RWPE1 (cell line): ENCODE data around the gene CIB2.
A peak's percentile ranks its signal among the peaks of the same experiment; 100 is the strongest.

Experiments
- CTCF ChIA-PET: fragments of 350-600 bp; sonication (Branson Sonifier 250); formaldehyde crosslinking; extraction: SDS; loops from one replicate; lab custom pipeline; 2021; lab: Yijun Ruan, JAX
- POLR2A ChIA-PET: fragments of 400-600 bp; formaldehyde crosslinking; extraction: SDS; loops from one replicate; lab custom pipeline; 2020; ENCODE audit warnings: antibody characterized with exemption; ENCODE audit not compliant: low non-redundant PET; lab: Yijun Ruan, JAX
- DNase-seq: peaks from one replicate; pipeline ENCODE4 v3.0.0; 2012; ENCODE audit warnings: low spot score
- H3K27ac ChIP-seq: fragments of 450-650 bp; 2 replicates; pipeline ENCODE4 v1.5.1; 2017
- TF ChIP-seq, protein P1 (sequence below): fragments of 450-650 bp; conservative IDR thresholded peaks from 2 replicates; pipeline ENCODE4 v1.5.1; 2017; ENCODE audit warnings: low read depth, mild to moderate bottlenecking

CIB2 gene

DNA sequence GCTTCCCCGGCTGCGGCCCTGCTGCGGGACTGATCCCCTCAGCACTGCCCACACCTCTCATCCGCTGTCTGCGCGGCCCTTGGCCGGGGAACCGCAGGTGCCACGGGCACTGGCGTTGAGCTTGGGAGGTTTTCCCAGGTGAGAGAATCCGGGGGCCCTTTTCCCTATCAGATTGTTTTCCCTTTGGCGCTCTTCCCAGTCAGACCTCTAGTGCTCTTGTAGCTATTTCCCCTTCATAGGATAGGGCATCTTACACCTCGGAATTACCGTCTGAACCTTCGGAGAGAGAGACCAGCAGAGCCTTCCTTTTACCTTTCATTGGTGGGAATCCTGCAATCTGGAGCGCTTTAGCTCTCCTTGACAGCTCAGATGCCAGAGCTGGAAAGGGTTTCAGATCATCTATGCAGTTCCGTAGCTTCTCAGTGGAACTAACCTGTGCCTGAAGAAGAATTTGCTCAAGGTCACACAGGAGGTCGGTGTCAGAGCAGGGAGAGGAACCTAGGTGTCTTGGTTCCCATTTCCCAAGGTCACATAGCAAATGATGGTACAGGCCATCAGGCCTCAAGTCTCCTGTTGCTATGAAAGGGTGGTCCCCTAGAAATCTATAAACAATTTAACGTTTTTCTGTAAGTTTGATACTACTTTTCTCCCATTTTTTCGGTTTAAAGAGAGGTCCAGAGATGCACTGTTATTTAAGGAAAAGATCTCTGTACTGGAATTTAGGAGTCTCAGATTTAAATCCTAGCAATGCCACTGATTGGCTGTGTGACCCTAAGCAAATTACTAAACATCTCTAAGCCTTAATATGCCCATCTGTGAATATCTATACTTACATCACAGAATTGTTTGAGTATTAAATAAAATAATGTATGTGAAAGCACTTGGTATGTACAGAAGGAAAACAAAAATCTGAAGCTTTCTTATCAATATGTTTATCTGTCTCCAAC, 18.8 kb upstream of the CIB2 start:
- CTCF ChIA-PET = interaction anchor here (0.6 to 1.8 kb wide), 3 partner anchors 18 to 189 kb away, joined by 3 to 5 read pairs (median 5); partner anchors contain the start of gene CIB2
- H3K27ac ChIP-seq = peak overlapping the region; percentile 78
- POLR2A ChIA-PET = no interaction called here
- DNase-seq = peak; percentile 40
- TF ChIP-seq, protein P1, sequence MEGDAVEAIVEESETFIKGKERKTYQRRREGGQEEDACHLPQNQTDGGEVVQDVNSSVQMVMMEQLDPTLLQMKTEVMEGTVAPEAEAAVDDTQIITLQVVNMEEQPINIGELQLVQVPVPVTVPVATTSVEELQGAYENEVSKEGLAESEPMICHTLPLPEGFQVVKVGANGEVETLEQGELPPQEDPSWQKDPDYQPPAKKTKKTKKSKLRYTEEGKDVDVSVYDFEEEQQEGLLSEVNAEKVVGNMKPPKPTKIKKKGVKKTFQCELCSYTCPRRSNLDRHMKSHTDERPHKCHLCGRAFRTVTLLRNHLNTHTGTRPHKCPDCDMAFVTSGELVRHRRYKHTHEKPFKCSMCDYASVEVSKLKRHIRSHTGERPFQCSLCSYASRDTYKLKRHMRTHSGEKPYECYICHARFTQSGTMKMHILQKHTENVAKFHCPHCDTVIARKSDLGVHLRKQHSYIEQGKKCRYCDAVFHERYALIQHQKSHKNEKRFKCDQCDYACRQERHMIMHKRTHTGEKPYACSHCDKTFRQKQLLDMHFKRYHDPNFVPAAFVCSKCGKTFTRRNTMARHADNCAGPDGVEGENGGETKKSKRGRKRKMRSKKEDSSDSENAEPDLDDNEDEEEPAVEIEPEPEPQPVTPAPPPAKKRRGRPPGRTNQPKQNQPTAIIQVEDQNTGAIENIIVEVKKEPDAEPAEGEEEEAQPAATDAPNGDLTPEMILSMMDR = no peak

DNA sequence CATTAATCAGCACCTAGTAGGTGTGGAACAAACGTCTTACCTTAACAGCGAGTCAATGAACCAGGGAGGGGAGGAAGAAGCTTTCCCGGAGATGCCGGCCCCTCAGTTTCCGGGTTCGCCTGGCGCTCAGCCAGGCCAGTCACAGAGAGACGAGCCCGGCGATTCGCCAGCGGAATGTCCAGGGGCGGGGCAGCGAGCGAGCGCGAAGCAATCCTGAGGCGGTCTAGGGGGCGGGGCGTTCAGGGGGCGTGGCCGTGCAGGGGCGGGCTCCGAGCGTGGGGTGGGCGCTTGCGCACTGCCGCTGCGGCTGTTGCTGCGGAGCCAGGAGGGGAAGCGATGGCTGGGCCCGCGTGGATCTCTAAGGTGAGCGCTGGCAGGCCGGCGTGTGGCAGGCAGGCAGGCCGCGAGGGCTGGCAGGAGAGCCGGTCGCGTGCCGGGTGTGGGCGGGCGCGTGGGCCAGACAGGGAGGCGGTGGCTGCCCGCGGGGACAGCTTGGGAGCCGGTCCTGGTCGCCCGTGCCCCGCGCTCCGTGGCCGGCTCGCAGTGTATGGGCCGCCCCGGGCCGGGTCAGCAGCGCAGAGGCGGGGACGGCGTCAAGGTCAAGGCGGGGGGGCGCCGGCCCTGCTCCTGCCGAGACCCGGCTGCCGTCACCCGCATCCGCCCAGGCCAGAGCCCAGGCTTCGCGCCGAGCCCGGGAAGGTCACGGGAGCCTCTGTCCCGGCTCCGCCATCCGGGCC, 18.0 kb upstream of the CIB2 start, which contains the start of gene IDH3A:
TSS of gene IDH3A (plus strand) at position 295 of the 737 bp plus-strand sequence. CDS start at position 337, 42 bp downstream.
- TF ChIP-seq, protein P1 = no peak
- H3K27ac ChIP-seq = peak within 1 kb of the TSS; percentile 78
- DNase-seq = peak; percentile 97
- ChIA-PET CTCF (interaction anchor here (0.6 to 1.8 kb wide), 3 partner anchors 17 to 190 kb away, joined by 3 to 5 read pairs (median 5); partner anchors contain the start of gene CIB2), POLR2A (no interaction called here)

DNA sequence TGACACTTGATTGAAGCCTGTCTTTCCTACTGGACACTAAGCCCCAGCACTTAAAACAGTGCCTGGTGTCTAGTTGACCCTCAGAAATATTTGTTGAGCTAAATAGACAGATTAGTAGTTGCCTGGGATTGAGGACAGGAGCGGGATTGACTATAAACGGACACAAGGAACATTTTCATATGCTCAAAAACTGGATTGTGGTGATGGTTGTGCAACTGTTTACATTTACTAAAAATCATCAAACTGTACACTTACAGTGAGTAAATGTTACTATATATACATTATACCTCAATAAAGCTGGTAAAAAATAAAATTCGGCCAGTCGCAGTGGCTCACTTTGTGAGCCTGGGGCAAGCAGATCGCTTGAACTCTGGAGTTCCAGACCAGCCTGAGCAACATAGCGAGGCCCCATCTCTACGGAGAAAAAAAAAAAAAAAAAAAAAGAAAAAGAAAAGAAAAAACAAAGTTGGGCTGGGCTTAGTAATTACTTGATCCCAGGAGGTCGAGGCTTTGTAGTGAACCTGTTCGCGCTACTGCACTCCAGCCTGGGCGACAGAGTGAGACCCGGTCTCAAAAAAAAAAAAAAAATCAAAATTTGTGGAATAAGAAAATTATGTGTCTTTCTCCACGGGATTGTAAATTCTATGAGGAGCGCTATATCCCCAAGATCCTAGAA, 17.3 kb upstream of the CIB2 start:
- H3K27ac ChIP-seq = peak overlapping the region; percentile 78
- no peak for DNase-seq
- CTCF ChIA-PET = no interaction called here
- POLR2A ChIA-PET = no interaction called here
- TF ChIP-seq, protein P1 = no peak

DNA sequence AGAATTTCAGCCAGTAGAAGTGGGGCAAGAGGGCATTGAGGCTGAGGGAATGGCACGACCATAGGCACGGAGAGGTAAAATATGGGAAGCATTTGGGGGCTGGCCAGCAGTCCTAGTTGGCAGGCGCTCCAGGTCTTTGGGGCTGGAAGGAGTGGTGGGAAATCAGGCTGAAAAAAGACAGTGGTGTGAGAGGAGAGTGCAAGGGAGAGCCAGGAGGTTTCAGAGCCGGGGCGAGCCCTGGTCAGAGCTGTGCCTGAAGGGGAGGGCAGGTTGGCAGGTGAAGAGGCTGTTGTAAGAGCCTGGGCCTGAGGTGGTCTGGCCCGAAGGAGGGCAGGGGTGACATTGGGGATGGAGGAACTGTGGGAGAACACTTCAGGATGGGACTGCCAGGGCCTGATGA, 16.3 kb upstream of the CIB2 start:
- CTCF ChIA-PET = interaction anchor here (0.8 kb wide), 1 partner anchor 35 kb away, joined by 3 read pairs; no protein-coding TSS in a partner anchor
- POLR2A ChIA-PET = no interaction called here
- TF ChIP-seq, protein P1 = no peak
- no peak for DNase-seq
- peak overlapping the region; percentile 3; the same call in 1 of the 2 replicates for H3K27ac ChIP-seq

DNA sequence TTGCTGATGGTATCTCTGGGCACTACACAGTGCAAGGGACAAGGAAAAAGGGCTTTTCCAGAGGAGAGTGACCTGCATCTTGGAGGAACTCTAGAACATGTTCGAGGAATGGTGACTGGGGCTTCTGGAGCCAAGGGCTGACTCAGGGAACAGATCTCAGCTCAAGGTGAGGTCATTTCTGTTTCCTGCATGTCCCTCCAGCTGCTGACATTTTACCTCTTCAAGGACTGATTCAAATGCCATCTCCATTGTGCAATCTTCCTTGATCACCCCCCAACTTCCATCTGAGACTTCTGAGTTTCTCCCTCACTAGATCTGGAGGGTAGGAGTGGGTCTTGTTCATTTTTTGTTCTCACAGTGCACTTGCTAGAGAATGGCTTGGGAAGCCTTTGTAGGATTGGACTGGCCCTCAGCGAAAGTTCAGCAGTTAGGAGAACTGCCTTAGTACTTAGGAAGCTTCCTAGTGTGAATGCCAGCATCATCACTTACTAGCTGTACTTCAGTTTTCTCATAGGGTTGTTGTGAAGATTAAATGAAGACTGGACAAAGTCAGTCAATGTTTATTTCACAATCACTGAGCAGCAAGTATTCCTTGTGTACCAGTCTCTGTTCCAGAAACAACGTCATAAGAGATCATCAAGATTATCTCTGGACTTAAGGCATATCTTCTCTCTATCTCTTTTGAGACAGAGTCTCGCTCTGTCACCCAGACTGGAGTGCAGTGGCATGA, 15.3 kb upstream of the CIB2 start:
- POLR2A ChIA-PET = no interaction called here
- no peak for DNase-seq
- peak overlapping the region; percentile 3; the same call in 1 of the 2 replicates for H3K27ac ChIP-seq
- TF ChIP-seq, protein P1 = no peak
- CTCF ChIA-PET = interaction anchor here (0.5 kb wide), 1 partner anchor 17 kb away, joined by 4 read pairs; no protein-coding TSS in a partner anchor
